Renal cortex interstitium (tissue), 11 donors: ENCODE results near the gene TNNC1. TPM values are rescaled to one million over a fixed set of nuclear protein-coding genes. Genes with fewer than 3 reads are reported as not detected.

ENCODE experiments used
- DNase-seq, 11 donors: peaks; one replicate each; pipeline ENCODE4 v3.0.0-alpha.2; 2013; ENCODE audit warnings: low read depth in 9 of 11, low spot score in 4 of 11; ENCODE audit errors: extremely low read depth in 1 of 11
- polyA plus RNA-seq, 3 donors: library from polyadenylated mRNA; unstranded; fragments of 120-200 nt; gene quantifications; one replicate each; pipeline ENCODE4 v1.2.1, GENCODE V29; 2013; ENCODE audit not compliant: insufficient read length in 3 of 3

TNNC1 gene
- polyA plus RNA-seq, 3 donors = 6.1 to 7.2 (median 6.5) TPM

DNA sequence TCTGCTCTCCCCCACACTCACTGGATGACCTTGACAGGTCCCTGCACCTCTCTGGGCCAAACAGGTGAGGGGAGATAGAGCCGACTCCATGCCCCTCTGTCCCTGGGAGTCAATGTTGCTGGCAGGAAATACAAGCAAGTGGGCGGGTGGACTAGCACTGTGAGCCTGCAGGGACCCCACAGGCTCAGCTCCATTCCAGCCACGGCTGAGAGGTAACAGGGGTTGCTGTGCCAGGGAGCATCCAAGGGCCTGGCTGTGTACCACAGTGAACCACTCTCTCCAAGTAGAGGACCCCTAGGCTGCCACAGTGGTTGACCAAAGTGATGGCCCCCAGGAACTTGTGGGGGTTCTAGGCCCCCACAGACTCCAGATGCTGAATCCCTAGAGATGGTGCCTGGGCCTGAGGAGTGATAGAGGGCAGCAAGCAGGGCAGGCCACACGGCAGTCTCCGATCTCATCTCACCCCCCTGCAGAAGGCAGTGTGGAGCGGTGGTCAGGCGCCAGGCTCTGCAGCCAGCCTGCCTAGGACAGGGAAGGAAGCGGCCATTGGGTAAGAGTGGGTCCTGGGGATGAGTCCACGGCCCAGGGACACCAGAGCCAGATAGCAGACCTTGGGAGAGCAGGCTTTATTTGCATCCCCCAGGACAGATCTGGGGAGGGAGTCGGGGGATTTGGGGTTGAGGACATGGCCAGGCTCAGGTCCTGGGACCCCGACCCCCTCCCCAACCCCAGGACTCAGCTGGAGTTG lies 3.2 kb downstream of the TNNC1 start:
- DNase-seq = no peak

DNA sequence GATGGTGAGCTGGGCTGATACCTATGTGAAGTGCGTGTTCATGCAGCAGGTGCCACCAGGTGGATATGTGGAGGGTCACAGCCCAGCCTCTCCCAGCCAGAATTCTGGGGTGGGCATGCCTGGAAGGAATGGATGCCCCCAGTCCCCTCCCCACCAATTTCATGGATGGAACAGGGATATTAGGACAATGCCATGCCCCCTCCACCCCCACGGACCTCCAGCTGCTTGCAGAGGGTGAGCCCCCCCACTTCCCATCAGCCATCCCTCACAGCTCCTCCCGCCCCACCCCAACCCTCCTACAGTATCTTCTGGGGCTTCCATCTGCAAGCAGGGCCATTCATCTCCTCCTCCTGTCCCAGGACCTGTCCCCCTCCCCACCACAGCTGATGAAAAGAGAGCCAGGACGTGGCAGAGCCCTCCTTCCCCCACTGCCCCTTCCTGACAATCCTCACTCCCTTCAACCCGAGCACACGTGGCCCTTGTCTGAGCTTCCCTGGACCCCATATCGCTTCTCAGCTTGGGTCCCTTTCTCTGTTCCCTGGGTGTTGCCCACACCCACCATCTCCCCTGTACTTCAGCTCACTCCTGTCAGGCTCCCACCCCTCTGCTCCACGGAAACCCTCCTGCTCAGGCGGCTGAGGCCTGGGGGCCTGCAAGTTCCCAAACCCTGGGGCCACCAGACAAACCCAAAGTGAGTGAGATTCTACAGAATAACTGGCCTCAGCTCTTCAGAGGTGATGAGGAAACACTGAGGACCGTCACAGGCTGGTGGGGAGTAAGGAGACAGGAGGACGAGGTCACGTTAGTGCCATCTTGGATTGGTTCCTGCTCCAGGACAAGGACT lies 6.1 kb downstream of the TNNC1 start:
- DNase-seq = no peak

DNA sequence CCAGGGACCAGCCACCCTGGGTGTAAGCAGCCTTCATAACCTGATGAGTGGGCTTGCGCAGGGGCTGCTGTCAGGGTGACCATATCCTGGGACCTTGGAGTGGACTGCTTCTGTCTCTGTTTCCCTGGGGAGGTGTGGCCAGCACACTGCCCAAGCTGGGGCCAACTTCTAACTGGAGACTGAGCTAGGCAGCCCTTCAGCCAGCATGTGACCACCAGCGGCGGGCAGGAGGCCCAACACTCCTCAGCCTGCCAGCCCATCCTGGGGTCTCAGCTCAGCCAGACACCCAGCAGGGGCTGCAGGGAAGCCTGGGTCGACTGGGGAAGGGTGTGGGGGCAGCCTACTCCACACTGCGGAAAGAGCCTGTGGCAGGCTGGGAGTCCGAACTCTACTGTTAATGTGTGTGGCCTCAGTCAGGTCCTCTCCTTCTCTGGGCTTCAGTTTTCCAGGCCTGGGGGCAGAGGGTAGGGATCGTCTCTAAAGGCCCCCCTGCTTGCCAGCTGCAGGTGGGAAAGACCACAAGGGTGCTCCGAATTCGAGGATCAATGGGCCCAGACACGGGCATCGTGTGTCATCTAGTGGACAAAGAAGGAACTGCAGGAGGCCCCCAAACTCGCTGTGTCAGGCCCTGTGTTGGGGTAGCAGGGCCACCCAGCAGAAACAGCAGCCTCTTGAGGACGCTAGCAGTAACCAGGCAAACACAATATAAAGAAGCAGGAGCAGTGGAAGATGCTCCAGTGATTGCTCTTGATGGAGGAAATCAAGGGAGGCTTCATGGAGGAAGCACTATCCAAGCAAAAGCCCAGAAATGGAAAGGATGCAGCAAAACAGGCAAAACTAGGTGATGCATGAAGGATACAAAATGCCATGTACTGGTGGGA lies 7.0 kb downstream of the TNNC1 start:
- DNase-seq = peak in 2 of 11 donors; percentile 38 to 52

DNA sequence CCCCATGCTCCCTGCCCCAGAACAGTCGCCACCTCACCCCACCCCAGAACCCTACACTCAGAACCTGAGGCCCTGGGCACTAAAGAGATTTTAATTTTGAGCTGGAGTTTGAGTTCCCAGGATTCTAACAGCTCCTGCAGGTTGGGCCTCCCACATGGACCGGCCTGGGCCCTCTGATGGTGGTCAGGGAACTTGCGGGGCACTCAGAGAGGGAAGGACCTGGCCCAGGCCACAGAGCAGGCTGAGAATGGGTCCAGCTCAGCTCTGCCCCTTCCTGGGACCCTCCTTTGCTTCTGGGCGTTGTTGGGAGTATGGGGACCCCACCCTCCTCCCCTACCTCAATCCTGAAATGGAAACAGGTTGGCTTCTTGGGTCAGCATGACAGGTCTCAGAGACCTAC lies 7.8 kb downstream of the TNNC1 start:
- DNase-seq = no peak

DNA sequence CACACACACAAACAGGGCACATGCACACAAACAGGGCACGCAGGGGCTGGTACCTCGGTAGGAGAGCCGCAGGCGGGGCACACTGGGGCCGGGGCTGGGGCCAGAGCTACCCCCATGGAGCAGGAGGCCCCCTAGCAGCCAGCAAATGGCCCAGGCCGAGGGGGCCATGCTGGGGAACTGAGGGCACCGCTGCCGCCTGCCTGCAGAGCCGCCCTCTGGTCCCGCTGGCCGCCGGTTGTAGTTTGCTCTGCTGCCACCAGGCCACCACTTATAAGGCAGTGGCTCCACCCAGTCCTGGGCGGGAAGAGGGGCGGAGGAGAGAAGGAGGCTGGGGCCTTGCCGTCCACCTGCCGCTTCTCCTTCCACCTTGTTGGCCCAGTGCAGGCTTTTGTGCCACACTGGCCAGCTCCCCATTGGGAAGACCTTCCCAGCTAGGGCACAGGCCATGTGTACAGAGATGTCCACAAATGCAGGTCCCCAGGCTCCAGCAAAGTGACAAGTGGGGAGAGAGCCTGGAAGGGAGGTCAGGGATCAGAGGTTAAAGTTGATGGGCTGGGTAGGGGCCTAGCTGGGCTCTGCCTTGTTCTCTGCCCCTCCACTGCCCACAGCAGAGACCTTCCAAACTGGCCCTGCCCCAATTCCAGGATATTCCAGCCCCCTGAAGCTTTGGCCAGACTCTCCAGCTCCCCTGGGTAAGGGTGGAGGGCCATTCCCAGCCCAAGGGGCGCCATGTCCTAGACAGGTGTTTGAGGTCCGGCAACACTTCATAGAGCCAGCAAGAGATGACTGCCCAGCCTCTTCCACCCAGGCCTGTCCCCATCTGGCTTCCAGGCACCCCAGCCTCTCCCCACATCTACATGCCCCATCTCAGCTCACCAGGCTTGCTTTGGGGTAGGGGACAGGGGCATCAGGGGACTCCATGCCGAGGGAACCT lies 8.7 kb downstream of the TNNC1 start, which contains the start of gene SEMA3G:
Gene SEMA3G, minus strand, starts transcription at position 244 of the 934 bp plus-strand sequence. Its CDS starts 76 bp downstream, at position 168.
- DNase-seq = peak in 4 of 11 donors; percentile 38 to 56 (median 51)

DNA sequence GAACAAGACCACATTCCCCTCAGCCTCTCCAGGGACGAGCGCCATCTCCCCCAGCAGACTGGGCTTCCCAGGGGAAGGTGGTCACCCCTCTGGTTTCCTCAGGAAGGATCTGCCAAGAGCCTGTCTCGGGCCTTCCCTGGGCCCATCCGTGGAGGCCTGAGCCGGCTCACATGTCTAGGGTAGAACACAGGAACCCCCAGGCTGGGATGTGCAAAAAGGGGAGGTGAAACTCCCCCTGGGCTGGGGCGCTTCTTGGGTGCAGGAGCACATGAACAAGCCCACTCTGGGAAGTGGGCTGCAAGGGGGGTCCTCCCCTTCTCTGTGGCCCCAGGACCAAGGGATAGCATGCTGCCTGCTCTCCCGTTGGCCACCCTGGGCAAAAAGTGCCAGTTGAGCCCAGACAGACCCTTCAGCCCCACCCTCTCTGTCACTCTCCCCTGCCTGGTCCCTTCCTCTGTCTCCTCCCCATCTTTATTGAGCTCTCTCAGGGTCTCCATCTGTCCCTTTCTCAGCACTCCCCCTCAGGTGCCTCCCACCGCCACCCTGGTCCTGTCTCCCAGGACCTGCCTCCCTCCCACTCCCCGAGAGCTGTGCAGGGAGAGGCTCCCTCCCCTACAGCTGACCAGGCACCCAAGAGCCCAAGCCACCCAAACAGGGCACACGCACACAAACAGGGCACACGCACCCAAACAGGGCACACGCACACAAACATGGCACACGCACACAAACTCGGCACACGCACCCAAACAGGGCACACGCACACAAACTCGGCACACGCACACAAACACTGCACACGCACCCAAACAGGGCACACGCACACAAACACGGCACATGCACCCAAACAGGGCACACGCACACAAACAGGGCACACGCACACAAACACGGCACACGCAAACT lies 9.8 kb downstream of the TNNC1 start:
- no peak for DNase-seq

DNA sequence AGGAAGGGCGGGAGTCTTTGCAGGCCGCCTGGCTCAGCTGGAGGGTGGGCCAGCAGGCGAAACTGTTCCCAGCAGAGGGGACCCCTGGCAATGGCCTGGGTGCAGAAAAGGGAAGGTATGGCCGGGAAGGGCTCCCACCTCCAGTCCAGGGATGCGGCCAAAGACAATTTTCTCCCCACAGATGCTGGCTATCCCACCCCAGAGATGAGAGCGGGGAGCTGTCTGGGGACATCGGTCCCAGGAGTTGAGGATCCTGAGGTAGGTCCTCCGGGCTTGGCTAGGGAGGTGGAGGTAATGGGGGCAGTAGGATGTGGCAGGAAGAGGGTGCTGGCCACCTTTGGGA lies 10.6 kb downstream of the TNNC1 start:
- DNase-seq = no peak

DNA sequence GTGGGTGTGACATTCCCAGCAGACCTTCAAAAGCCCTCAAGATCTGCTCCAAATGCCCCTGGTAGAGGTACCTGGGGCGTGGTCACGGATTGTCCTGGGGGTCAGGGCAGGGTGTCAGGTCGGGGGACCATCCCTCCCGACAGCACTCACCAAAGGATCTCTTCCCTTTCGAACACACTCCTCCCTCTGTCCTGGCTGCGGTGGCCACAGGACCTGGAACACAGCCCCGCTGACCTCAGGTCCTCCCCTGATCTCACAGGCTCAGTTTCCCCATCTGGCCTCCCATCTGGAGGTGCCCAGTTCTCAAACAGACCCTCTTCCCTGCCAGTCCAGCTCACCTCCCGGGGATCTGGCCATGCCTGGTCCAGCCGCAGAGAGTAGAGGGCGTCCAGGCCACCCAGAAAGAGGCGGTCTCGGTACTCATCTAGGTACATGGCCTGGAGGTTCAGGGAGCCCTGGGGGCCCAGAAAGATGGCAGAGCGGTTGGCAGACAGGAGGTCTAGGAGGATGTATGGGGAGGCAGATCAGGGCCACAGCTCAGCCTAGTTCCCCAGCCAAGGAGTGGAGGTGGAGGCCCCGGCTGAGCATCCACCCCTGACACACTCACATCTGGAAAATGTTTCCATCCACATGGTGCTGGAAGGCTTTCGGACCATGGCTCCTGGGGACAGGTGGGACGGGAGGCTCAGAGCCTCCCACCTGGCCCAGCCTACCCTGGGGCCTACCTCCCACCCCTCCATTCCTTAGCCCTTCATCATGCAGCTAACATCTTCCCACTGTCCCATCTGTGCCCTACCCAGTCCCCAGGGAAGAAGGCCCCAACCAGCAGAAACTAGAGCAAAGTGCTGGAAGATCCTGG lies 11.2 kb downstream of the TNNC1 start:
- no peak for DNase-seq

DNA sequence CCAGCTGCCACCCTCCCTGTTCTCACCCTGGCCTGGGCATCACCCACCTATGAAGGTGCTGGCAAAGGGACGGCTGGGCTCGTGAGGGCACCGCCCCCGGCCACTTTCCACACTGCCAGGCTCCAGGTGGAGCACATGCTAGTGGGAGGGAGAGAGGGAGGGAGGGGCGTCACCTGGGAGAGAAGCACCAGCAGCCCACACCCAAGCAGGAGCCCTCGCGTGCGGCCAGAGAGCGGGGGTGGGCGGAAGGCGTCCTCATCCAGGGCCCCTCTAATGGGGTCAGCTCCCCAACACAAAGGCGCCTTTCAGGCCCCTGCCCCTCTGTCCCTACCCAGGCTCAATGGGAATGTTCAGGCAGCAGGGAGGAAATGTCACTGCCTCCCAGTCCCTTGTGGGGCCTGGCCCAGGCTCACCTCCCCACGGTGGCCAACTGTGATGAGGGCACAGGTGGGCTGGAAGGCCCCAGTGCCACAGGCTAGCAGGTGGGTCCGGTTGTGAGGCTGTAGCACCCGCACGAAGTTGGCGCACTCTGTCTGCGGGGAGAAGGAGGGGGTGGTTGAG lies 12.0 kb downstream of the TNNC1 start:
- DNase-seq = no peak

DNA sequence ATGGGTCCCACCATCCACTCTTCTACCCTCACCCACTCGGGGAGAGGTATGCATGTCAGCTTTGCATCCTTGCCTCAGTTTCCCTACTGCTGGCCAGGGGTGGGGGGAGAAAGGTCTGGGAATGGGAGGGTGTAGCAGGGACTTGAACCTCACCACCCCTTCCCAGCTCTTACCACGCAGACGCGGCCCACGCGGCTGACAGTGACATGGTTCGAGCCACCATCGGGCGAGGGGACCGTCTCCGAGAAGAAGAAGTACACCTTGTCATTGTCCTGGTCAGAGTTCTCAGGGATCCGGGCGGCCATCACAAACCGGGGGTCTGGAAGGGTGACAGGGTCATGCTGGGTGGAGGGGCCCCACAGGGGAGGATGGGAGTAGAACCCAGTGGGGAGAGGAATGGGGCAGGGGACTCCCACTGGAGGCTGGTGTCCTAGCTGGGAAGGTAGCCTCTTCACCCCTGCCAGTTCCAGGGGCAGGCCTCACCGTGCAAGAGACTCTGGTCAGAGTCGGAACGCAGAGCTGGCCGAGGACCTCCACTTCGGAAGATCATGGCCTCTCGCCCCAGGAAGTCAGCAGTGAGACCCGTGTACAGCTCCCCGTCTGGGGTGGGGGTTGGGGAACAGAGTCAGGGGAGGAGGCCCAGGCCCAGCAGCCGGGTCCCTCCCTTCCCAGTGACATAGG lies 12.6 kb downstream of the TNNC1 start:
- no peak for DNase-seq

DNA sequence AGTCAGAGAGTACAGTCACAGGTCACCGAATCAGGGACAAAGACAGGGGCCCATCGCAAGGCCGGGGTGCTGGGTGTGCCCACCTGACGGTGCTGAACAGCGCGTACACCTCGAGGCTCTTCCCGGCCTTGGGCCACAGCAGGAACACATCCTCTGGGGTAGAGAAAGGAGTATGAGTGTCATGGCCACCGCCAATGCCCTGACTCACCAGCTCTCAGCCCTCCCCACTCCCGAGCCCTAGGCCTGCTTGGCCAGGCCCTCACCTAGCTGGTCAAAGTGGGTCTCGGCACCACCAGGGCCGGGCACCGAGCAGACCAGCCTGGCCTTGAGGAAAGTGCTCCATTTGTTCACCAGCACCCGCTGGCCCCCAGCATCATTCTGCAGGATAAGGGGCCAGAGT lies 13.2 kb downstream of the TNNC1 start:
- no peak for DNase-seq

DNA sequence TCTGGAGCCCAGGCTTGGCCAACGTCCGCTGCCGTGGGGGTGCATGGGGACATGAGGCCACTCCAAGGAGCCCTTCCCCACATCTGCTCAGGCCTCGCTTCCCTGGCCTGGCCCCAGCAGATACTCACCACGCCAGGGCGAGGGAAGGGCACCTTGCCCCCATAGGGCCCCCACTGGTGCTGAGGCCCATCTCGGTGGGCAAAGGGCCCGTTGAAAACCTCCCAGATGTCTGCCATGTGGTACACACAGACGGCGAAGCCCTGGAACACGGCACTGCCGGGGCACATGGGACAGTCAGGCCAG lies 13.6 kb downstream of the TNNC1 start:
- no peak for DNase-seq

DNA sequence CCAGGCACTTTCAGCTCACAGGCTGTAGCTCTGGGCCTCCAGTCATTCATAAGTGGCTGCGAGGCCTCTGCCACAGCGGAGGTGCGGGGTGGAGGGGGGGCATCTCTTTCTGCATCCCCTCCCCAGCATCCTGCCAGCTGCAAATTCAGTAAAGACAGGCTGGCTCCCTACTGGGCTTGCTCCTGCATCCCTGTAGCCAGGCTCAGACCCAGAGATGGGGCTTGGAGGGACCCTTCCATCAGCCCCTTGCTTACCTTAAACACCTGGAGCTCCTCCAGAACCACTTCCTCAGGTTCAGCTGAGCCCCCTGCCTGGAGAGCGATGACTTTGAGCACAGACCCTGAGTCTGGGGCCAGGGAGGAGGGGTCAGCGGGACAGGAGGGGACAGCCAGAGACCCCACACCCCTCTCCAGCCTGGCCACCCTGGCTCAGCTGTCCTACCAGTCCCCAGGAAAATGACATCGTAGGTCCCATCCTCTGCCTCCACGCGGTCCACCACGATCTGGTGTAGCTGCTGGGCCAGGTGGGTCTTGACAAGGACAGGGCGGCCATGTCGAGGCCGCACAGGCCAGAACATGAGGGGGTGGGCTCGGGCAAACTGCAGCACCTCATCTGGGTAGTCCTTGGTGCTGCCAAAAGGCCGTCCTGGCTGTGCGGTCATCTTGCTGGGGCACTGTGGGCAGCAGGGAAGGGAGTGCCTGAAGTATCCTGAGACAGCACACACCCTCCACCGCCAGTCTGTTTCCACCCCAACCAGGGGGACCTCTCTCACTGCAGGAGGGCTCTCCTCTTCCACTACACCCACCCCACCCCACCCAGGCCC lies 14.2 kb downstream of the TNNC1 start:
- no peak for DNase-seq

DNA sequence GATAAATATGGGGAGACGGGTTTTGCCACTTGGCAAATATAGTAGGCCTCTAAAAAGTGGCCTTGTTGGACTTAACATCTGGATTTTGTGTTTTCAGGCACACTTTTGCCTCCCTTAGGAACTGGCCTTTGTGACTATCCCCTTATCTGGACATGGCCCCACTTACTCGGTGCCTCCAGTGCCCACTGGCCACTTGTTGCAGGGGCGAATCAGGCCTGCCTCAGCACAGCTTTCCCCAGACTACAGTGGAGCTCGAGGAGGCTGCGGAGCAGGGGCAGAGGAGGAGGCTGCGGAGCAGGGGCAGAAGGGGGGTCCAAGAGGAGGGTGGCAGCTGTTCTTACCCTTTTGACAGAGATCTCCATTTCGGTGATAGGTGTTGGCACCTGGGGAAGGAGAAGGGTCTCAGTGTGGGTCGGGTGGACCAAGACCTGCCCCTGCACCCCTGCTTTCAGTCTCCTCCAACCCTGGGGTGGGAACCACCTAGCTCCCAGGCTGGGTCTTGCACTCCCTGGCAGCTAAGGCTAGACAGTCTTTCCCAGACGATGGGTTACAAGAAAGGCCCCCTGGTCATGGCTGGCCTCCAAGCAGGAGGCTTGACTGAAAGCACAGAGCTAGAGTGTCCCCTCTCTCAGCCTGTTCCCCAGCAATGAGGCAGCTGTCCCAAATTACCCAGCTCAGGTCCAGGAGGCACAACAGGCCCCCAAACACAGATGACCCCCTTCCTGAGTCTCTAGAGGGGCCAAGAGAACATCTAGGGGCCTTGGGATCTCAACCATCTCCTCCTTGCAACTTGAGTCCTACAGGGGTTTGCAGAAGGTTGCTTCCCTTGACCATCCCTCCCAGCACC lies 15.0 kb downstream of the TNNC1 start:
- no peak for DNase-seq
